HepG2 (cell line): Measurements from ENCODE around the gene ANKZF1. TPM values are rescaled to one million over a fixed set of nuclear protein-coding genes. Genes with fewer than 3 reads are reported as not detected.
A peak's percentile ranks its signal among the peaks of the same experiment; 100 is the strongest.

ENCODE experiments used
- CENPBD1 ChIP-seq: sonication (generic); formaldehyde crosslinking; IDR thresholded peaks from 2 replicates; pipeline ENCODE4 v1.8.0; 2022; ENCODE audit warnings: missing genetic modification reagents, low read depth, mild to moderate bottlenecking, borderline replicate concordance
- JUNB ChIP-seq: sonication (generic); formaldehyde crosslinking; IDR thresholded peaks from 2 replicates; pipeline ENCODE4 v1.8.0; 2022; ENCODE audit warnings: missing genetic modification reagents, mild to moderate bottlenecking, borderline replicate concordance
- NR2F6 ChIP-seq, 2 experiments: IDR thresholded peaks; 2 replicates each; pipeline ENCODE4 v1.6.1; 2016; ENCODE audit warnings: antibody characterized with exemption in 1 of 2, mild to moderate bottlenecking in 1 of 2
- RXRB ChIP-seq: IDR thresholded peaks from 2 replicates; pipeline ENCODE4 v1.6.1; 2016; ENCODE audit warnings: borderline replicate concordance, missing genetic modification reagents, missing compliant biosample characterization
- SMAD3 ChIP-seq: sonication (generic); formaldehyde crosslinking; IDR thresholded peaks from 2 replicates; pipeline ENCODE4 v1.4.0; 2020; ENCODE audit warnings: missing genetic modification reagents
- SNAPC4 ChIP-seq: sonication (generic); formaldehyde crosslinking; IDR thresholded peaks from 2 replicates; pipeline ENCODE4 v1.4.0; 2020; ENCODE audit warnings: mild to moderate bottlenecking, missing genetic modification reagents
- SP140L ChIP-seq: sonication (generic); formaldehyde crosslinking; IDR thresholded peaks from 2 replicates; pipeline ENCODE4 v1.4.0; 2020; ENCODE audit warnings: missing genetic modification reagents, borderline replicate concordance
- SRF ChIP-seq: IDR thresholded peaks from 2 replicates; pipeline ENCODE4 v1.6.1; 2011; ENCODE audit warnings: mild to moderate bottlenecking, low read depth, low read length, moderate library complexity
- ZKSCAN5 ChIP-seq: sonication (generic); formaldehyde crosslinking; IDR thresholded peaks from 2 replicates; pipeline ENCODE4 v1.5.1; 2020; ENCODE audit warnings: mild to moderate bottlenecking, missing genetic modification reagents
- ZNF142 ChIP-seq: sonication (generic); formaldehyde crosslinking; IDR thresholded peaks from 2 replicates; pipeline ENCODE4 v1.4.0; 2020; ENCODE audit warnings: missing genetic modification reagents
- ZNF20 ChIP-seq: sonication (generic); formaldehyde crosslinking; IDR thresholded peaks from 2 replicates; pipeline ENCODE4 v1.4.0; 2020; ENCODE audit warnings: mild to moderate bottlenecking, moderate library complexity, missing genetic modification reagents
- ZNF33B ChIP-seq: sonication (generic); formaldehyde crosslinking; IDR thresholded peaks from 2 replicates; pipeline ENCODE4 v1.5.1; 2020; ENCODE audit warnings: mild to moderate bottlenecking, missing genetic modification reagents
- ZNF615 ChIP-seq: sonication (generic); formaldehyde crosslinking; IDR thresholded peaks from 2 replicates; pipeline ENCODE4 v1.5.0; 2020; ENCODE audit warnings: mild to moderate bottlenecking, missing genetic modification reagents, borderline replicate concordance
- polyA plus RNA-seq, 8 experiments: library from polyadenylated mRNA; depleted of rRNA in 3 of 8; stranded (reverse) in 7 of 8; unstranded in 1 of 8; fragments of >200 nt; fragmentation: Illumina TruSeq in 4 of 8; extraction: Trizol in 4 of 8; gene quantifications; 2 replicates each; pipeline versions ENCODE4 v1.2.1 to v1.2.3, GENCODE V29; 2011 to 2016; ENCODE audit warnings: low read depth in 4 of 8, missing spikeins in 1 of 8, mixed read lengths in 1 of 8; ENCODE audit not compliant: insufficient read depth in 1 of 8
- total RNA-seq, 5 experiments: library from RNA; depleted of rRNA; stranded (reverse); fragments of >200 nt; fragmentation: Illumina TruSeq; extraction: Trizol; gene quantifications; 2 replicates each; pipeline ENCODE4 v1.2.3, GENCODE V29; 2016; ENCODE audit warnings: low read depth in 1 of 5

The ANKZF1 gene
- total and polyA plus RNA-seq, 2 of the 13 experiments (the other 11 are each of a cell fraction or from before 2014, with no cell fraction given) = 25.3 to 128 TPM

- 0 out of 2 replicates have a peak, but pooled peaks have one; percentile 31 for TF ChIP-seq ZNF615 (CRISPR knock-in tag)
- TF ChIP-seq CENPBD1 = no peak; the same call in 1 of the 2 replicates
- no peak for TF ChIP-seq SNAPC4
- TF ChIP-seq SP140L (CRISPR knock-in tag) = 0 out of 2 replicates have a peak, but pooled peaks have one; percentile 38
- 0 out of 2 replicates have a peak, but pooled peaks have one; percentile 22 for TF ChIP-seq RXRB
- TF ChIP-seq SRF = no peak
- no peak for TF ChIP-seq ZKSCAN5 (CRISPR knock-in tag)
- no peak for TF ChIP-seq JUNB (CRISPR knock-in tag)
- TF ChIP-seq SMAD3 (CRISPR knock-in tag) = no peak
- no peak for TF ChIP-seq NR2F6 (IDR thresholded peaks at IDR 0.05)
- TF ChIP-seq NR2F6 (CRISPR knock-in tag; IDR thresholded peaks at IDR 0.05) = no peak
- no peak for TF ChIP-seq ZNF142
- no peak for TF ChIP-seq ZNF20 (CRISPR knock-in tag)
- no peak for TF ChIP-seq ZNF33B (CRISPR knock-in tag)
These were observed 1.3 kb upstream of the ANKZF1 start (continued) for GRCh38 chr2:219228041-219228910.
